ENCODE data around the gene CASP4.

DNA sequence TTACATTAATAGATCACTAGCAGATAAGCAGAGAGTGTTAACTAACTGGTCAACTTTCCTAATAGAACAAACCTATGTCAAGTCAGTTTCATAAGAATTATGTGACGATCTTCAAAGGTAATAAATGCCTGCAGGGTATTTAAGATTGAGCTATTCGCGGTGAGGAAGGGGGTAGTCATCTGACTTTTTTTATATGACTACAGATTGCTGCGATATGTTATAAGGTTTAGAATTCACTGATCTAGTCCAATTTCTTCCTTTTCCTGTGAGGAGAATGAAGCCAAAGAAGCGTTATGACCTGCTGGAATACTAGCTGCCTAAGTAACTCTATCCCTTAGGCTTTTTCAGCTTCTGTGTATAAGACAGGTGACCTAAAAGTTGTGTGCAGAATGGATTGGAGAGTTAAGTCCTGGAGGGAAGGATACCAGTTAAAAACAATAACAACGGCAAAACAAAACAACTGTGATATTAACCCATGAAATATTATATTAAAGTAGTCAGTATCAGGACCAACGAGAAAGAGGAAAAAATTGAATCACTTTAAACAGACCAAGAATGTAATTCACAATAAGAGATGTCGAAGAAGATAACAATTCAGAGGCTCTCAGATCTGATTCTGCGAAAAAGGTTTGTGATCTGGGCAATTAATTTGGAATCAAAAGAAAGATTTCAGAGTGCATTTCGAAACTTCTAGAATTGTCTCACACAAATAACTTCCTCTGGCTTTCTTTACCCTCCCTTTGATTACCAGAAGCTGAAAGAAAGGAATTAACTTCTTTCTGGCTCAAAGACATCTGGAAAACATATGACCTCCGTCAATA lies 630 bp downstream of the CASP4 start:
- TF ChIP-seq, protein P1, sequence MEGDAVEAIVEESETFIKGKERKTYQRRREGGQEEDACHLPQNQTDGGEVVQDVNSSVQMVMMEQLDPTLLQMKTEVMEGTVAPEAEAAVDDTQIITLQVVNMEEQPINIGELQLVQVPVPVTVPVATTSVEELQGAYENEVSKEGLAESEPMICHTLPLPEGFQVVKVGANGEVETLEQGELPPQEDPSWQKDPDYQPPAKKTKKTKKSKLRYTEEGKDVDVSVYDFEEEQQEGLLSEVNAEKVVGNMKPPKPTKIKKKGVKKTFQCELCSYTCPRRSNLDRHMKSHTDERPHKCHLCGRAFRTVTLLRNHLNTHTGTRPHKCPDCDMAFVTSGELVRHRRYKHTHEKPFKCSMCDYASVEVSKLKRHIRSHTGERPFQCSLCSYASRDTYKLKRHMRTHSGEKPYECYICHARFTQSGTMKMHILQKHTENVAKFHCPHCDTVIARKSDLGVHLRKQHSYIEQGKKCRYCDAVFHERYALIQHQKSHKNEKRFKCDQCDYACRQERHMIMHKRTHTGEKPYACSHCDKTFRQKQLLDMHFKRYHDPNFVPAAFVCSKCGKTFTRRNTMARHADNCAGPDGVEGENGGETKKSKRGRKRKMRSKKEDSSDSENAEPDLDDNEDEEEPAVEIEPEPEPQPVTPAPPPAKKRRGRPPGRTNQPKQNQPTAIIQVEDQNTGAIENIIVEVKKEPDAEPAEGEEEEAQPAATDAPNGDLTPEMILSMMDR (IDR thresholded peaks at IDR 0.05; ENCODE audit: low read depth, low read length, poor library complexity, severe bottlenecking): no peak
- no peak for TF ChIP-seq EZH2phosphoT487 (IDR thresholded peaks at IDR 0.05; ENCODE audit: borderline replicate concordance, low read length)
